CD1c-positive myeloid dendritic cell (primary cell): Measurements from ENCODE around the gene DENND2C.
"Not testable (repeated sequence)": the region's sequence is repeated elsewhere in the genome, so short reads cannot be mapped to it uniquely, and the experiment has no call there.

Experiments
- DNase-seq: peaks from one replicate; pipeline ENCODE4 v3.0.0-alpha.2; 2016; ENCODE audit errors: extremely low spot score

Gene DENND2C

GRCh38 chr1:114609026-114609425 lies 60.8 kb downstream of the DENND2C start:
- no peak for DNase-seq

GRCh38 chr1:114607223-114607622 lies 62.6 kb downstream of the DENND2C start:
- DNase-seq: no peak

GRCh38 chr1:114597949-114598348 lies 71.9 kb downstream of the DENND2C start:
- DNase-seq: no peak

GRCh38 chr1:114595602-114596001 lies 74.2 kb downstream of the DENND2C start:
- DNase-seq: no peak

GRCh38 chr1:114594046-114594445 lies 75.8 kb downstream of the DENND2C start:
- DNase-seq: no peak

GRCh38 chr1:114589122-114589521 lies 80.7 kb downstream of the DENND2C start:
- no peak for DNase-seq

GRCh38 chr1:114588196-114588689 lies 81.6 kb downstream of the DENND2C start:
- no peak for DNase-seq

- DNase-seq: no peak
Observed at GRCh38 chr1:114587203-114587991, 82.5 kb downstream of the DENND2C start.

GRCh38 chr1:114586513-114587047 lies 83.3 kb downstream of the DENND2C start:
- DNase-seq: no peak

GRCh38 chr1:114585231-114585630 lies 84.6 kb downstream of the DENND2C start:
- no peak for DNase-seq

GRCh38 chr1:114581335-114582287 lies 88.2 kb downstream of the DENND2C start, which contains the start of gene BCAS2:
BCAS2 (minus strand) TSS chr1:114581615; CDS start chr1:114581591, 24 bp downstream.
- DNase-seq: peak; percentile 98

- no peak for DNase-seq
Observed at GRCh38 chr1:114574365-114574764, 95.5 kb downstream of the DENND2C start.

GRCh38 chr1:114564141-114564540 lies 105.7 kb downstream of the DENND2C start:
- no peak for DNase-seq

- DNase-seq: not testable (repeated sequence)
Observed at GRCh38 chr1:114562978-114563510, 106.8 kb downstream of the DENND2C start.

- DNase-seq: no peak
Observed at GRCh38 chr1:114561333-114561732, 108.5 kb downstream of the DENND2C start.

GRCh38 chr1:114559356-114559755 lies 110.5 kb downstream of the DENND2C start:
- no peak for DNase-seq

GRCh38 chr1:114558544-114558943 lies 111.3 kb downstream of the DENND2C start:
- peak; percentile 16 for DNase-seq

- DNase-seq: no peak
Observed at GRCh38 chr1:114554577-114554976, 115.3 kb downstream of the DENND2C start.

GRCh38 chr1:114552106-114552639 lies 117.7 kb downstream of the DENND2C start:
- DNase-seq: no peak

GRCh38 chr1:114551400-114551799 lies 118.4 kb downstream of the DENND2C start:
- no peak for DNase-seq

GRCh38 chr1:114550336-114550735 lies 119.5 kb downstream of the DENND2C start:
- DNase-seq: no peak

- DNase-seq: no peak
Observed at GRCh38 chr1:114549137-114549536, 120.7 kb downstream of the DENND2C start.
